Fibroblast of lung (primary cell): Measurements from ENCODE around the gene PTPRM.

ENCODE experiments used
- CTCF ChIP-seq, 2 donors: IDR thresholded peaks in 1 of 2; conservative IDR thresholded peaks in 1 of 2; 1 replicate in 1 of 2; 2 replicates in 1 of 2; pipeline ENCODE4 v1.5.1; 2011 to 2012; ENCODE audit warnings: low read length in 2 of 2, control low read depth in 1 of 2, inconsistent platforms in 1 of 2, low read depth in 1 of 2, mild to moderate bottlenecking in 1 of 2
- EZH2 ChIP-seq: IDR thresholded peaks from 2 replicates; pipeline ENCODE4 v1.5.1; 2012; ENCODE audit warnings: low read length, control low read depth, mild to moderate bottlenecking; ENCODE audit errors: missing control alignments

GRCh38 chr18:7914834-7915670 is 347.9 kb downstream of the PTPRM start:
- TF ChIP-seq CTCF (conservative IDR thresholded peaks at IDR 0.05 in 1 of 2, IDR thresholded peaks at IDR 0.05 in 1 of 2; ENCODE audit: low read depth in 1 of 2, low read length in 2 of 2) (no peak), EZH2 (no peak)
